ENCODE measurements around the gene PLA2G4D.
A peak's percentile ranks its signal among the peaks of the same experiment; 100 is the strongest.
"Not testable (repeated sequence)": the region's sequence is repeated elsewhere in the genome, so short reads cannot be mapped to it uniquely, and the experiment has no call there.

The PLA2G4D gene

DNA sequence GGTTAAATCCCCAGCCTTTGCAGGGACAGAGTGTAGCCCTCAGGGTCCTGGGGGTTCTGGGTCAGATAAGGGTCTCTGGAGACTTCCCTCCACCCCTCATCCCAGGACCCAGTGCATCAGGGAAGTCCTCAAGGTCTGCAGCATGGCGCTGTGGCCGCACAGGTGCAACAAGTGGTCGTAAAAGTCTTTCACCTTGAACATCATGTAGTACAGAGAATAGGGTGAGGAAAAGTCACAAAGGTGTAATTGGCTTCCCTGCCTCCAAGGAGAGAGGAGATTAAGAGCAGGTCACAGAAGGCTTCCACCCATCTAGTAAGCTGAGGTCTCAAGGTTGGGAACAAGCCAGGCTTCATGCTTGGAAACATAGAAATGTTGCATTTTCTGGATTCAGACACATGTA lies 29.2 kb upstream of the PLA2G4D start:
- DNase-seq: no peak

DNA sequence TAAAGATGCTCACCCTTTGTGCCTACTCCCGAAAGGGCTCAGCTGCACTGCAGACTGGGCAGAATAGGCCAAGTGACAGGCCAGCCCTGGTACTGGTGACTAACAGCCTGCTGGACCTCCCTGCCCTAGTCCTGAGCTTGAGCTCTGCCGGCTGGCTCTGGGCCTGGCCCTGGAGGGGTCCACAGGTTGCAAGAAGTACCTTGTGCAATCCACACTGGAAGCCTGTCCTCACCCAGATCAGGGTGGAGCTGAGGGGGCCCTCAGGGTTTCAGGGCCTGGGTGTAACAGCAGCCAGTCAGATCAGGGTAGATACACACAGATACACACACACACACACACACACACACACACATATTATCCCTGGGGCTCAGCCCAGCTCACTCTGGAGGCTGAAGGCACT lies 27.3 kb upstream of the PLA2G4D start:
- no peak for DNase-seq

DNA sequence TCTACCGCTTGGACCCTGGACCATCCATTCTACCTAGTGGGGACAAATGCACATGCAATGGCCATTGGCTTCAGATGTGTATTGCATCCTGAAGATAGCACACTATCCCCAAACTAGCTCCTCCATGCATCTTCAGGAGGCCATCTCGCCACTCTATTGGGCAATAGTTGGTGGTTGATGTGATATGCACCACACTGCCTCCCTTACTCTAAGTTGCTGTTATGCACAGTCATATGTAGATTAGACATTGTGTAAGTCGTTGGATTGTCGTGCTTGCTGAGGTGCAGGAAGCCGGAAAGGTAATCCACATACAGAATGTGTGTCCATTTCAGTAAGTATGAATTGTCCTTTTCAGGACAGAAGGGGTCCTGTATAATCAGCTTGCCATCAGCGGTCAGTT lies 26.7 kb upstream of the PLA2G4D start:
- no peak for DNase-seq

DNA sequence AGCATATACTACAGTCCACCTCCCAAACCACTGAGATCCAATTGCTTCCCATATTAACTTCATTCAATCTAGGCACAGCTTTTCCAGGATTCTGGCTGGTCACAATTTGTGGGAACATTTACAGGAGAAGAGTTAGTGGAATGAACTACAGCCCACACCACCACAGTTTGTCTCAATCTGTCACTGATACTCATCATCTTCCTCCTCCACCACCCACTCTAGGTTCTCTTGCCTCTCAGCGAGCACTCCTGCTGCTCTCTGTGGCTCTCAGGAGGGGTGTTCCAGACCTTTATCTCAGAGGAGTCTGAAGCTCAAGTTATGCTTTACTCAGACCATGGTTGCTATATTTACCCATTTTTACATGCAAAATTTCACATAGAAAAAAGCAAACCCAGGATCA lies 25.9 kb upstream of the PLA2G4D start:
- DNase-seq: no peak

DNA sequence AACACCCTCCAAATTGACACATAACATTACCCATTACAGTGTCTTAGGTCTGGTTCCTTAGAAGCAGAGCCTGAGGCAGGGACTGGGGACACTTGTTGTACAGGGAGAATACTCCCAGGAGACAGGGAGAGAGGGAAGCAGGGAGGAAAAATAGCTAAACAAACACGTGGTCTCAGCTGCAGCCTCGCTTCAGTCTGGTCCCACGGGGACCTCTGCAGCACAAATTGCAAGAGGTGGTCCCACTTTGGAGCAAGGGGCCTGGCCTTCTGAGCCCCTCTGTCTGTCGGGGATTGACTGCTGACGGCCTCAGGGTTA lies 25.0 kb upstream of the PLA2G4D start:
- no peak for DNase-seq

DNA sequence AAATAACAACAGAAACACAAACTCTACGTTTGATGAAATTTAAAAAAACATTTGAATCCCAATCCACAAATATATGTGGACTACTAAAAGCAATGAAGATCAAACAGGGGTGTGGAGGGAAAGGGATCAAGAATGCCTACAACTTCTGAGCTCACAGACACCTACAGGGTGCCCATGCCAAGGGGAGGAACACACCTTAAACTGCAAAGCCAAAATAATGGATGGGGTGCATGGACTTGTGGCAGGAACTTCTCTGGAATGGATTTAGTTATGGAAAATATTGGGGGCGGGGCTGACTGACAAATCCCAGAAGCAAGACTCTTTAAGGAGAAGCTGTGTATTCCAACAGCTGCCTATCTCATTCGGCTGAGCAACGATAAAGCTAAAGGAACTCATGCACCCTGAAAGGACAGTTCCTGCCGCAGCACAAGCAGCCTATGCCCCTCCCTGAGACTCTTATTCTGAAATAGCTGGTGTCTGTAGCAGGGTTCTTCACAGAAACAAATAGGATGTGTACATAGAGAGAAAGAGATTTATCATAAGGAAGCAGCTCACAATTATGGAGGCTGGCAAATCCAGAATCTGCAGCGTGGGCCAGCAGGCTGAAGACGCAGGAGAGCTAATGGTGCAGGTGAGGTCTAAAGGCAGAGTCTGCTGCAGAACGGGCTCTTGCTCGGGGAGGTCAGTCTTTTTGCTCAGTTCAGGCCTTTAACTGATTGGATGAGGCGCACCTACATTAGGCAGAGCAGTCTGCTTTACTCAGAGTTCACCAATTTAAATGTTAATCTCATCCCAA lies 24.5 kb upstream of the PLA2G4D start:
- no peak for DNase-seq

DNA sequence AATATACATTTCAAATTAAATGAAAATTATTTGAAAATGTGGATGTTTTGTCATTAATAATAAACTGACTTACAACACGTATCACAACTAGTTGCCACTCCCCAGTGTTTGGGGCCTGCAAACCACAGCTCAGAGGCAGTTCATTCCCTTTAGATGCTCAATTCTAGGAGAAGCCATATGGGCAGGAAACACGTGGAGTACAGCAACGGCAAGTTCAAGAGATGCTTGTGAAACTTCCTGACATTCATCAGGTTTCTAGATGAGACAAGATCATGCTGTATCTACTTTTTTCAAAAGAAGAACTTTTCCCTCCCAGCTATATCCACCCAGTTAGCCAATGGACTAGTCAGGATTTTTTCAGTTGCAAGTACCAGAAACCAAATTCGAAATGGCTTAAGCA lies 17.6 kb upstream of the PLA2G4D start:
- no peak for DNase-seq

DNA sequence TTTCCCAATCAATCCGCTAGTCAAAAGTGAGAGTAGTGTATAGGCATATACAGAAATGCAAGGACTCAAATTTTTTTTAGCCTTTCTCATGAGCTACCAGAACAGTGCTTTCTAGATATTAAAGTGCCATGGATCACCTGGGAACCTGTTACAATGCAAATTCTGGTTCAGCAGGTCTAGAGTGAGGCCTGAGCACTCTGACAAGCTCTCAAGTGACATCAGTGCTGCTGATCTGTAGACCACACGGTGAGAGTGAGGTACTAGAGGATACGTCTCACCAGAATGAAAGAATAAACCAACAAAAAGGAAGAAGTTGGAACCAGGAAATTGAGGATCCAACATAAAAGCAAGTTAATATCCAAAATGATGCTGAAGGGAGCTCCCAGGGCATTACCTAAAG lies 16.0 kb upstream of the PLA2G4D start:
- DNase-seq: no peak

DNA sequence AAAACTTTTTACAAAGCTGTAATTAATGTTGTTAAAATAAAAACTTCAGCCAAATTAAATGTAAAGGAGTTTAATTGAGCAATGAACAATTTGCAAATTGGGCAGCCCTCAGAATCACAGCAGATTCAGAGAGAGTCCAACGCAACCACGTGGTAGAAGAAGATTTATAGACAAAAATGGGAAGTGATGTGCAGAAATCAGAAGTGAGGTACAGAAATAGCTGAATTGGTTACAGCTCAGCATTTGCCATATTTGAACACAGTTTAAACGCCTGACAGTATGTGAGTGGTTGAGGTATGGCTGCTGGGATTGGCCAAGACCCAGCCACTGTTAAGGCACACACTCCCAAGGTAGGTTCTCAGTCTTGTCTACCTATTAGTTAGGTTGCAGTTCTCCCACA lies 14.4 kb upstream of the PLA2G4D start:
- DNase-seq: no peak

DNA sequence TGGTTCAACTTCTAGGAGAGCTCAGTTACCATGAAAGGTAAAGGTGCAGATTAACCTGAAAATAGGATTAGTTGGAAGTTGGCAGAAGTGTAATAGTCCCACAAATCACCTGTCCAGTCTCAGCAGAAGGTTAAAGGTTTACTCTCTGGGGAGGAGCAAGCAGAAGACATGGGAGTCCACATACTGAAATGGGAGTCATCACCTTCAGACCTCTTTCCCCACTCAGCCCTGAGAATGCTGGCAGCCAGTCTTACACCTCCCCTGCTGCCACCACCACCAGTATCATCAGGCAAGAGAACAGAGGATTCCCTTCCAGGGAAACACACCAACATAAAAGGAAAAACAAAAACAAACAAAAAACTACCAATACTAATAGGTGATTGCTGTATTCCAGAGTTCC lies 13.8 kb upstream of the PLA2G4D start:
- no peak for DNase-seq

DNA sequence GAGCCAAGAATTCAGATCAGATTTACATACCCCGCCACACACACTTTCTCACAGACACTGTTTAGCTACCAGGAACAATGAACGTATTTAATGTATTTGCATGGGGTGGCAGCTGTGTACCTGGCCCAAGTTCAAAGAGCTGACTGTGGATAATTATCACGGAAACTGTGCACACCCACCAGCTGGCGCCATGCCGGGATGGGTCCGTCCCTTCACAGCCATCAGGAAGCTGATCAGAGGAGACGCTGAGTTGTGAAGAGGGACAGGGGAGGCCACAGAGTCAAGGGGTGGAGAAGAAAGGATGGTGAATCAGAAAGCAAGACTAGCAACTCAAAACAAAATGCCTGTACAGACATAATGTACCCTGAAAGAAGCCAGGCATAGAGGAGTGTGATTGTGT lies 13.1 kb upstream of the PLA2G4D start:
- DNase-seq: peak; percentile 57

DNA sequence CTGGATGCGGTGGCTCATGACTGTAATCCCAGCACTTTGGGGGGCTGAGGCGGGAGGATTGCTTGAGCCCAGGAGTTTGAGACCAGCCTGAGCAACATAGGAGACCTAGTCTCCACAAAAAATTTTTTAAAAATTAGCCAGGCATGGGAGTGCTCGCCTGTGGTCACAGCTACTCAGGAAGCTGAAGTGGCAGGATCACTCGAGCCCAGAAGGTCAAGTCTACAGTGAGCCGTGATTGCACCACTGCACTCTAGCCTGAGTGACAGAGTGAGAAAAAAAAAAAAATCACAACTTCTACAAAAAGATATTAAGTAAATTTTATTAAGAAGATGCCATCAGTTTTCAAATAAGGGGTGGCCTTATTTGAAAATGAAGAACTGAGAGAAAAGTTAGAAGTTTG lies 11.9 kb upstream of the PLA2G4D start:
- no peak for DNase-seq

DNA sequence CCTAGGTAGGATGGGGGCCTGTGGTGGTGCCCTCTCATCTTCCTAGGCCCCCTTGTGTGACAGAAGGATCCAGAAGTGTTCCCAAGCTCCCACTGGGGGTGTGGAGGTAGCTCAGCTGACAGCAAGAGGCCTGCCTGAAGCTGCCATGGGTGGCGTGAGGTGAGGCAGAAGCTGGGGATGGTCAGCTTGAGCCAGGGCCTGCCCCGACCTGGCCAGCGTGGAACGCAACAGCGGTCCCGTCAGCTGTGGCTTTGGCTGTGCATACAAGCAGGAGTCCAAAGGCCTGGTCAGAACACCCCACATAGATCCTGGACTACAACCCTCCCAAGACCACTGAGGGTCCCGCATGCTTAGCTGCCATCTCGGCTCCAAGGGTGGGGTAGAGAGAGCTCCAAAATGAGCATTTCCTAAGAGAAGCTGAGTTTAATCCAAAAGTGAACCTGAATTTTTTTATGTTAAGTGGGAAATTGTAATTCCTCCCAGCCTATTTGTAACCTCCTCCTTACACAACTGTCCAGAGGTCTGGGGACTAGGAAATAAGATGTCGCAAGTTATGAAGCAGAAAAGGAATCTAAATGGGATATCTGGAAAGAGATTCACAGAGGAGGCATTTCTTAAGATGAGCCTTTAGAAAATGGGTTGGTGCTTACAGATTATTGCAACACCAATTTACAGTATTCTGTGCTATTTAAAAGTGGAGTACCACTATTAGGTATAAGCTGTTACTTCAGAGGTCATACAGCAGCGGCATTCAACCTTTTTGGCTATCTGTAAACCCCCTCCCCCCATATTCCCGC lies 9.9 kb upstream of the PLA2G4D start:
- DNase-seq: no peak

DNA sequence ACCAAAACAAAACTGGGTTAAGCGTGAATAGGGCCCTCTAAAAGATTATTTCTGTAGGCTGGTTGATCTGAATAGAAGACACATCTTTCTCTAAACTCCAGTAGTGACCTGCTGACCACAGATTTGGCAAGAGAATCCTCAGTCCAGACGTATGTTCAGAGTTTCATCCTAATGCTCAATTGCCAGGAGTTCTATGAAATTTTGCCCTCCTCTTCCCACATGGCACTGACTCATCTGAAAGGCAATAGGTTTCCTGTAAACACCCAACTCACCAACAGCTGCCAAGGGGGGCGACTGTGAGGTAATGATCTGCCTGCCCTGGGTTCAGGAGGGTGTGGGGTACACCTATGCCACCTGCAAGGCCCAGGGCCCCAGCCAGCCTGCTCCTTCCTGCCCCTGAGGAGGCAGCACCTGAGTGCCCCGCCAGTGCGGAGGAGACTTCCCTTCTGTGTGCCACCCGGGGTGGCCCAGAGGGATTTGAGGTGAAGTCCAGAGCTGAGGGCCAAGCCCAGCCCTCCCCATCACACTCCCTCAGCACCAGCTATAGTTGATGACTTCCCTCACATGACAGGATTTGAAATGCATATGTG lies 8.4 kb upstream of the PLA2G4D start:
- no peak for DNase-seq

DNA sequence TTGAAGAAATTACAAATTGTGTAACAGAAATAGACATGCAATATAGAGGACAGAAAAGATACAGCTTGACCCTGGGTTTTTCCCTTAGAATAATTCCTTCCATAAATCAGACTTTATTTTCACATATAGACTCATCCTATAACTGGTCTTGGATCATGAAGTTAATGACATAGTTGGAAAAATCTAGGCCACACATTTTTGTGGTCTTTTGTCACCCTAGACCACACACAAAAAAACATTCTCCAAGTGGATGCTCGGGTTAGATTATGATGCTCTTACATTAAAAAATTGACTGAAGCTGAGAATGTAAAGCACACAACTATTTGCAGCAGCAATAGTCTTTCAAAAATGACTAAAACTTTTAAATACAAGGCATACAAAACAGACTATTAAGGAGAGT lies 7.5 kb upstream of the PLA2G4D start:
- no peak for DNase-seq

DNA sequence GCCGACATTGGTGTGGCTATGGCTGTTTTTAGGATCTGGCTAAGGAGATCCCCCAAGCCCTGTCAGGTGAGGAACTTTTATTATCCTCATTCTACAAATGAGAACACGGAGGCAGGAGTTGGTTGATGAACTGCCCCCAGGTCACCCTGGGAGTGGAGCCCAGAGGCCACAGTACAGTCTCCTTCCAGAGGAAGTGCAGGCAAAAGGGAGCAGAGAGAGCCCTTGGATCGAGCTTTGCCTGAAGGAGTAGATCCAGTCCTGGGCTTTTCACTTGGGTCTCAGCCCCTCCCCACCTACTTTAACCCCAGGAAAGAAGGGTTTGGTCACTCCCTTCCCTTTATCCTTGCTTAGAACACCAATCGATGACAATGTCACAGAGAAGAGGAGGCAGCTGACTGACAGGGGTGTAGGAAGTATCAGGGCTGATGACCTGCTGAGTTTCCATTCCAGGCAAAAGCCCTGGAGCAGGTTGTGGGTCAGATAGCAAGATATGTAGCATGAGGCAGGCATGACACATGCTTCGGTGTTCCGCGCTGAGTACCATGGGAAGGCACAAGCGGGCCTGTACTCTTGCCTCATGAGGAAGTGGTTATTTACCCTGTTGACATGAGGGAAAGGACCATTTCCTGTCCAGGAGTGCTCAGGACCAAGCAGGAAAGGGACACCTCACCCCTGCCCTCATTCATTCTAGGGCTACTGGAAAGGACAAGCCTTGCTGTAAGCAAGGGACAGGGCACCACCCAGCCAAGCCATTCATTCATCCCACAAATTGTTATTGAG lies 5.8 kb upstream of the PLA2G4D start:
- DNase-seq: no peak

DNA sequence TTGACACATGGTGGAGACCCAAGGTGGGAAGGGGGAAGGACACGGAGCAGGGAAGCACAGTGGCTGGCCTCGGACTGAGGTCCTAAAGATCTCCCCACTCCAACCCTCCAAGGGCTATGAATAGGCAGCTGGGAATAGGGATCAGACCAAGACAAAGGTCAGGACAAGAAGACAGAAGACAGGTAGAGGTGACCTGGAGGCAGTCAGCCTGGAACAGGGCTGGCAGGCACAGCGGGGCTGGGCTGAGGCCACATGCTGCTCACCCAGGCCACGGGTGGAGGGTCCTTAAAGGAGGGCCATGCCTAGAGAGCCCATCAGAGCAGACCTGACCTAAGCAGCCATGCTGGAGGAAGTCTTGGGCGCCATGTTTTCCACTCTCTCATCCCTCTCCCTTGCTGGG lies 2.7 kb upstream of the PLA2G4D start:
- DNase-seq: no peak

DNA sequence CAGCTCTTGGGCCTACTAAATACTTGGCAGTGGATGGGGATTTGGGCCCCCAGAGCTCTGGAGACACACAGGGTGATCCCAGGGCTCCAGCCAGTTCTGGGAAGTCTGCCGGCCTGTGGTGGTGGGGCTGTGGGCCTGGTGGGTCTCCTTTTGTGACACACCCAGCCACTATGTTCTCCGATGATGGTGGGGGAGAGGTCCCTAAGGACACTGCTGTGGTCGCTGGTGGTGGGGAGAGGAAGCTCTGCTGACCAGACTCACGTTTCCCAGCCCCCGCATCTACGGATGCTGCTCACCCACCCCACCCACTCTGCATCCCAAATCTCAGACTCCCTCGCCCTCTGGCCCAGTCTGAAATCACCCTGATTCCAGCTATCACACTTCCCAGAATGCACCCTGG lies 396 bp downstream of the PLA2G4D start:
- DNase-seq: no peak

DNA sequence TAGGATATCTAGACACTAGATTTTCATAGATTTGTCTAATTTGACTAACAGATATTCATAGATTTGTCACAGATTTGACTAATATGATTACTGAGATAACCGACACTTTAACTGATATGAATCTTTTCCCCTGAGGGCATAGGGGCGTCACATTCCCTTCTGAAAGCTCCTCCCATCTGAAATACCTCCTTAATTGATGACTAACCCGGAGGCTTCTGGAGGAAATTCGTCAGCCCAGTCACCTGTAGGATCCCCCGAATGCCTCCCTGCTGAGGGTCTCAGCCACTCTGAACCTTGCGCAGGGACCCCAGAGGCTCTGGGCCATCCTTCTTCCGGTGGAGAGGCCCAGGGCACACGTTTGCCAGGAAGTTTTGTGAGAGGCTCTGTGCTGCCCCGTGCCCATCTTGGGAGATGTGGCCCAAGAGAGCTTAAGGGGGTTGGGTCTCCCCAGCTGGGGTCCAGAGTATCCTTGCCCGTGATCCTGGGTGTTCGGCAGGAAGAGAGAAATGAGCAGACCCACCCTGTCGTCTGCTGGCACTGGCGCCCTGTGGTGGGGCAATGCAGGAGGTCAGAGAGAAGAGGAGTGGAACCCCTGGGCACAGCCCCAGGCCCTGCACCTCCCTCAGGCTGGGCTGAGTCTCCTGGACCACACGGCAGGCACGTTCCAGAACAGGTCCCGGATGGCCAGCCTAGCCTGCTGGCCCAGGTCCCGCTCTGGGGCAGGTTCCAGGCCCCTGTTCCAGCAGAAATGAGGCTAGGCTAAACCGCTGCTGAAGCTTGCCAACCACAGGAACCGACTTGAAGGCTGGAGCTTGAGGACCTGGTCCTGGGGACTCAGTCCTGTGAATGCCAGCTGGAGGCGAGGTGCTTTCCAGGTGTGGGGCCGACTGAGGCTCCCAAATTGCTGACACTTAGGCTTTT lies 1.7 kb downstream of the PLA2G4D start:
- DNase-seq: no peak

DNA sequence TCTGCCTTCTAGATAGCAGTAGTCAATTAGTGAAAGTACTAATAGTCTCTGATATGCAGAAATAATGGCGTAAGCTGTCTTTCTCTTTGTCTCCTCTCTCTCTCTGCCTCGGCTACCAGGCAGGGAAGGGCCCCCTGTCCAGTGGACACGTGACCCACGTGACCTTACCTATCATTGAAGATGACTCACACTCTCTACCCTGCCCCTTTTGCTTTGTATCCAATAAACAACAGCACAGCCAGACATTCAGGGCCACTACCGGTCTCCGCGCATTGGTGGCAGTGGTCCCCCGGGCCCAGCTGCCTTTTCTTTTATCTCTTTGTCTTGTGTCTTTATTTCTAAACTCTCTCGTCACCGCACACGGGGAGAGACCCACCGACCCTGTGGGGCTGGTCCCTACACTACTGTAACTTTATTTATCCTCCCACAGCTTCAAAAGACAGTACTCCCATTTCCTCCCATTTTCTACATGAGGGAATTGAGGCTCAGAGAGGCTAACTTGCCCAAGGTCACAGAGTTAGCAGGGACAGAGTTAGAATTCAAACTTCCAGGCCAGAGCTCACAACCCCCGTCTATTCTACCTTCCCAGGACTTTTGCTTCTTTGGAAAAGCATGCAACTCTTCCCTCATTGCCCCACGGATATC lies 2.5 kb downstream of the PLA2G4D start:
- not testable (repeated sequence) for DNase-seq

DNA sequence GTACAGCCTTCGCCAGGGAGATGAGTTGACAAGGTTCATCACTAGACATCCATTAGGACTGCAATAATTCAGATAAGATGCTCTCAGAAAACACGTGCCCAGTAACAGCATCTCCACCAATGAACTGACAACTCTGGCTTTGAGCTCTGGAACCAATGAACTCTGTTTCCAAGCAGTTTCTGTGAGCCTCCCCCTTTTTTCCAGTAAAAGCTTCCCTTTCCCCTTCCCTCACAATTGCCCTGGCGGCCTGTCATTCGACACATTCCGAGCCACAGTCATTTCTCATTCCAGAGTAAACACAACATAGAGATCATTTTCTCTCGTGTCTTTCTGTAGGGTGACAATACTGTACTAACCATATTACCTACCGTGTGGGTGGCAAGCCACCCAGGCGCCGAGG lies 3.6 kb downstream of the PLA2G4D start:
- no peak for DNase-seq

DNA sequence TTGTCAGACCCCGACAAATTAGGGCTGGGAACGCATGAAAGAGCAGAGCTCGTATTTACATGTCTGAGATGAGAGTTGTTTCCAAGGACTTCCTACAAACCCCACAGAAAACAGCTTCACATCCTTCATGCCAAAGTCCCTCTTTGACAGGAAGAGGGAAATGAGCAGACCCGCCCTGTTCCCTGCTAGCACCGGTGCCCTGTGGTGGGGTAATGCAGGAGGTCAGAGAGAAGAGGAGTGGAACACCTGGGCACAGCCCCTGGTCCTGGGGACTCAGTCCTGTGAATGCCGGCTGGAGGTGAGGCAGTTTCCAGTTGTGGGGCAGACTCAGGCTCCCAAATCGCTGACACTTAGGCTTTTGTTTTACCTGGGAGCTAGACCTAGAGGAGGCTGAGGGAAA lies 4.0 kb downstream of the PLA2G4D start:
- DNase-seq: no peak
